Adrenal gland (tissue), 12 donors: ENCODE results near the gene KCNK18. TPM values are rescaled to one million over a fixed set of nuclear protein-coding genes. Genes with fewer than 3 reads are reported as not detected.
"Not testable (repeated sequence)": the region's sequence is repeated elsewhere in the genome, so short reads cannot be mapped to it uniquely, and the experiment has no call there.

Experiments
- DNase-seq, 7 donors: peaks; one replicate each; pipeline ENCODE4 v3.0.0-alpha.2; 2019 to 2020
- H3K27ac ChIP-seq, 5 donors: fragments of 200-600 bp; sonication (generic) in 4 of 5; 1 replicate in 3 of 5; 2 replicates in 2 of 5; pipeline versions ENCODE4 v1.5.1 to v1.8.0; 2016 to 2020; ENCODE audit warnings: mild to moderate bottlenecking in 1 of 5
- H3K27me3 ChIP-seq: fragments of 200-600 bp; 2 replicates; pipeline ENCODE4 v1.8.0; 2021
- H3K36me3 ChIP-seq, 2 donors: fragments of 200-600 bp; replicated peaks in 1 of 2; 1 replicate in 1 of 2; 2 replicates in 1 of 2; pipeline versions ENCODE4 v1.5.1 to v1.8.0; 2018 to 2022
- H3K4me1 ChIP-seq, 2 donors: fragments of 200-600 bp; replicated peaks in 1 of 2; 1 replicate in 1 of 2; 2 replicates in 1 of 2; pipeline versions ENCODE4 v1.5.1 to v1.8.0; 2018 to 2021
- H3K4me3 ChIP-seq, 4 donors: fragments of 200-600 bp; sonication (generic) in 3 of 4; one replicate each; pipeline ENCODE4 v1.5.1; 2016 to 2018
- H3K9me3 ChIP-seq, 3 donors: fragments of 200-600 bp; sonication (generic) in 1 of 3; replicated peaks in 1 of 3; 1 replicate in 2 of 3; 2 replicates in 1 of 3; pipeline versions ENCODE4 v1.5.1 to v1.8.0; 2016 to 2021
- CTCF ChIP-seq, 6 experiments: fragments of 450-650 bp in 4 of 6; fragments of 200-600 bp in 2 of 6; sonication (generic) in 1 of 6; IDR thresholded peaks; 1 replicate in 5 of 6; 2 replicates in 1 of 6; pipeline versions ENCODE4 v1.5.1 to v1.8.0; 2016 to 2021; ENCODE audit warnings: antibody characterized with exemption in 6 of 6, mild to moderate bottlenecking in 2 of 6, moderate library complexity in 1 of 6
- POLR2A ChIP-seq, 2 donors: fragments of 450-650 bp; IDR thresholded peaks; one replicate each; pipeline ENCODE4 v1.6.1; 2017; ENCODE audit warnings: antibody characterized with exemption in 2 of 2, mild to moderate bottlenecking in 2 of 2, moderate library complexity in 1 of 2
- WGBS, 4 donors: extraction: QIAGEN DNeasy Blood & Tissue Kit in 2 of 4; methylation state at CpG; one replicate each; pipeline versions ENCODE4 v1.1.5 to v1.1.7; 2013 to 2017; 5-methylcytosine and 5-hydroxymethylcytosine counted together
- intact Hi-C, 2 donors: fragments of 100-400 bp; cut with DNase I; formaldehyde crosslinking; loops; one replicate each; pipeline versions ENCODE4 v1.14.1 to v1.15.0; 2022 to 2023
- polyA plus RNA-seq, 3 donors: library from polyadenylated mRNA; stranded (reverse); fragments of 200-250 nt in 2 of 3; fragments of 350-450 nt in 1 of 3; fragmentation: Illumina TruSeq in 1 of 3; extraction: RNeasy Lipid Tissue Mini Kit (QIAGEN cat#74804) in 1 of 3; gene quantifications; one replicate each; pipeline ENCODE4 v1.2.3, GENCODE V29; 2013 to 2014
- total RNA-seq, 9 donors: library from RNA; depleted of rRNA in 4 of 9; stranded (reverse); fragments of >200 nt in 4 of 9; fragments of 120-200 nt in 1 of 9; fragmentation: NEBNext Ultra II Directional in 1 of 9; extraction: Animal tissue kit (Norgen Biotek cat#: 25700) in 1 of 9; gene quantifications; one replicate each; pipeline versions ENCODE4 v1.1.0 to v1.2.4, GENCODE V29; 2013 to 2023
- donor health status: healthy with polysubstance abuse.
- donor health status: Bipolar disorder and iron deficiency.
- donor health status: DM: yes; HTN: yes; CAD: no.
- donor health status: DM: no; HTN: no; CAD: no.
- donor health status: DM: no; HTN: no; CAD: no.
- donor health status: DM: yes; HTN: yes; CAD: no.

Gene KCNK18
- total and polyA plus RNA-seq, 12 donors = not detected

- Histone ChIP-seq H3K27me3 (peaks cover 12% of the 10 kb centered on the region), H3K36me3 (no peaks in the 10 kb centered on the region), H3K9me3 (no peaks in the 10 kb centered on the region), H3K27ac (no peak overlapping the region), H3K4me1 (no peaks in the 10 kb centered on the region), H3K4me3 (no peak overlapping the region)
- TF ChIP-seq CTCF (IDR thresholded peaks at IDR 0.05) (no peak), POLR2A (IDR thresholded peaks at IDR 0.05) (no peak)
- intact Hi-C loops = no loop called here
- DNase-seq = no peak
- 71 to 92% (median 89%) methylated on average over 1 to 10 of the region's 10 CpGs for WGBS, 4 donors
Measured at GRCh38 chr10:117184296-117184695, 13.0 kb upstream of the KCNK18 start.

GRCh38 chr10:117184821-117185220 is 12.5 kb upstream of the KCNK18 start:
- H3K4me3 ChIP-seq = no peak overlapping the region
- H3K4me1 ChIP-seq = no peaks in the 10 kb centered on the region
- H3K27me3 ChIP-seq = peaks cover 12% of the 10 kb centered on the region
- no peaks in the 10 kb centered on the region for H3K9me3 ChIP-seq
- intact Hi-C loops = no loop called here
- no peaks in the 10 kb centered on the region for H3K36me3 ChIP-seq
- TF ChIP-seq POLR2A (IDR thresholded peaks at IDR 0.05) (no peak), CTCF (IDR thresholded peaks at IDR 0.05) (no peak)
- WGBS, 4 donors = 69 to 86% (median 80%) methylated on average over 3 of the region's 3 CpGs
- H3K27ac ChIP-seq = no peak overlapping the region
- no peak for DNase-seq

GRCh38 chr10:117185817-117186216 is 11.5 kb upstream of the KCNK18 start:
- DNase-seq, H3K4me3 ChIP-seq, H3K9me3 ChIP-seq, H3K27ac ChIP-seq, H3K27me3 ChIP-seq, H3K36me3 ChIP-seq, intact Hi-C loops, H3K4me1 ChIP-seq: not testable (repeated sequence)
- WGBS, 4 donors = 83 to 95% (median 91%) methylated on average over 2 to 4 of the region's 4 CpGs

- no peaks in the 10 kb centered on the region for H3K36me3 ChIP-seq
- intact Hi-C loops = no loop called here
- no peaks in the 10 kb centered on the region for H3K4me1 ChIP-seq
- H3K9me3 ChIP-seq = no peaks in the 10 kb centered on the region
- no peak overlapping the region for H3K27ac ChIP-seq
- TF ChIP-seq POLR2A (IDR thresholded peaks at IDR 0.05) (no peak), CTCF (IDR thresholded peaks at IDR 0.05) (no peak)
- WGBS, 4 donors = 48 to 56% (median 51%) methylated on average over 4 of the region's 4 CpGs
- no peak for DNase-seq
- H3K4me3 ChIP-seq = no peak overlapping the region
- no peaks in the 10 kb centered on the region for H3K27me3 ChIP-seq
Measured at GRCh38 chr10:117186832-117187615, 10.3 kb upstream of the KCNK18 start.

- Histone ChIP-seq H3K4me3 (no peak overlapping the region), H3K27me3 (no peaks in the 10 kb centered on the region), H3K27ac (no peak overlapping the region), H3K4me1 (no peaks in the 10 kb centered on the region), H3K9me3 (no peaks in the 10 kb centered on the region), H3K36me3 (no peaks in the 10 kb centered on the region)
- WGBS, 4 donors = 61 to 73% (median 67%) methylated on average over 2 of the region's 2 CpGs
- TF ChIP-seq POLR2A (IDR thresholded peaks at IDR 0.05) = no peak
- TF ChIP-seq CTCF (IDR thresholded peaks at IDR 0.05) = no peak
- DNase-seq = no peak
- intact Hi-C loops = no loop called here
Measured at GRCh38 chr10:117188371-117188770, 8.9 kb upstream of the KCNK18 start.
